Activated CD4-positive, alpha-beta T cell treated with anti-CD3 and anti-CD28 coated beads, Interleukin-2, amount 10 ng/mL, durations not matched to agents 7 days and 5 days (primary cell): ENCODE results near the gene AKIRIN2. TPM values are rescaled to one million over a fixed set of nuclear protein-coding genes. Genes with fewer than 3 reads are reported as not detected.

Experiments used
- CTCF ChIA-PET: fragments of 350-600 bp; sonication (Branson Sonifier 250); formaldehyde crosslinking; loops from one replicate; lab custom pipeline; 2021; ENCODE audit warnings: antibody characterized with exemption; lab: Charles Lee
- POLR2A ChIA-PET: fragments of 350-600 bp; sonication (Branson Sonifier 250); formaldehyde crosslinking; loops from one replicate; lab custom pipeline; 2021; ENCODE audit warnings: antibody characterized with exemption; lab: Charles Lee
- DNase-seq: peaks from one replicate; pipeline ENCODE4 v3.0.0-alpha.2; 2020
- H3K27ac Mint-ChIP-seq: one replicate; pipeline ENCODE4 v1.8.0; 2021; ENCODE audit warnings: mild to moderate bottlenecking, moderate library complexity, mixed read lengths
- H3K27me3 Mint-ChIP-seq: one replicate; pipeline ENCODE4 v1.8.0; 2021; ENCODE audit warnings: mixed read lengths
- H3K36me3 Mint-ChIP-seq: one replicate; pipeline ENCODE4 v1.8.0; 2021; ENCODE audit warnings: low read depth, mixed read lengths
- H3K4me1 Mint-ChIP-seq: one replicate; pipeline ENCODE4 v1.8.0; 2021; ENCODE audit warnings: mixed read lengths
- H3K4me3 Mint-ChIP-seq: one replicate; pipeline ENCODE4 v1.8.0; 2021; ENCODE audit warnings: mild to moderate bottlenecking, moderate library complexity, mixed read lengths
- H3K9me3 Mint-ChIP-seq: one replicate; pipeline ENCODE4 v1.8.0; 2021; ENCODE audit warnings: mixed read lengths
- total RNA-seq, 2 experiments: library from RNA; stranded (reverse); gene quantifications; one replicate each; pipeline ENCODE4 v1.2.3, GENCODE V29; 2021

AKIRIN2 gene
- 10 to 100 TPM; 42.1 to 42.5 TPM for total RNA-seq

- H3K9me3 Mint-ChIP-seq, result no peaks in the 10 kb centered on the region
- H3K27me3 Mint-ChIP-seq, result no peaks in the 10 kb centered on the region
- ChIA-PET POLR2A (interaction anchor here (0.6 to 1.2 kb wide), 3 partner anchors 27 to 293 kb away, joined by 3 to 4 read pairs (median 4); partner anchors contain the start of genes ORC3 and RARS2), CTCF (interaction anchor here (1.1 kb wide), 1 partner anchor 16 kb away, joined by 4 read pairs; no protein-coding TSS in a partner anchor)
- H3K4me3 Mint-ChIP-seq, result peak within 1 kb of the TSS; percentile 91
- DNase-seq, result peak; percentile 97
- H3K27ac Mint-ChIP-seq, result peak within 1 kb of the TSS; percentile 92
- peaks cover 23% of the 10 kb centered on the region for H3K36me3 Mint-ChIP-seq
- peaks cover 45% of the 10 kb centered on the region for H3K4me1 Mint-ChIP-seq
Measured at GRCh38 chr6:87701676-87702588, at the start of gene AKIRIN2. Gene AKIRIN2 (minus strand): TSS chr6:87702233. CDS start chr6:87701684, 549 bp downstream.

GRCh38 chr6:87747646-87748045, 45.6 kb upstream of the AKIRIN2 start:
- Mint-ChIP-seq H3K9me3 (peaks cover 3% of the 10 kb centered on the region), H3K4me3 (no peak overlapping the region), H3K27me3 (peaks cover 2% of the 10 kb centered on the region), H3K4me1 (peaks cover 7% of the 10 kb centered on the region), H3K27ac (no peak overlapping the region), H3K36me3 (peaks cover 3% of the 10 kb centered on the region)
- POLR2A ChIA-PET, result no interaction called here
- CTCF ChIA-PET, result no interaction called here
- no peak for DNase-seq

GRCh38 chr6:87745966-87746721, 44.1 kb upstream of the AKIRIN2 start:
- no peak for DNase-seq
- Mint-ChIP-seq H3K36me3 (peaks cover 15% of the 10 kb centered on the region), H3K4me1 (peaks cover 21% of the 10 kb centered on the region), H3K9me3 (peaks cover 14% of the 10 kb centered on the region), H3K27ac (no peak overlapping the region), H3K4me3 (no peak overlapping the region), H3K27me3 (peaks cover 2% of the 10 kb centered on the region)
- ChIA-PET POLR2A (no interaction called here), CTCF (no interaction called here)

GRCh38 chr6:87743454-87743853, 41.4 kb upstream of the AKIRIN2 start:
- no peak for DNase-seq
- Mint-ChIP-seq H3K4me3 (no peak overlapping the region), H3K27ac (no peak overlapping the region), H3K27me3 (peaks cover 2% of the 10 kb centered on the region), H3K4me1 (peaks cover 29% of the 10 kb centered on the region), H3K9me3 (peaks cover 15% of the 10 kb centered on the region), H3K36me3 (peaks cover 18% of the 10 kb centered on the region)
- CTCF ChIA-PET, result no interaction called here
- POLR2A ChIA-PET, result no interaction called here

GRCh38 chr6:87742106-87742505, 40.1 kb upstream of the AKIRIN2 start:
- POLR2A ChIA-PET, result no interaction called here
- Mint-ChIP-seq H3K4me3 (no peak overlapping the region), H3K27me3 (peaks cover 2% of the 10 kb centered on the region), H3K27ac (peak overlapping the region; percentile 93), H3K9me3 (peaks cover 15% of the 10 kb centered on the region), H3K4me1 (peaks cover 42% of the 10 kb centered on the region), H3K36me3 (peaks cover 18% of the 10 kb centered on the region)
- CTCF ChIA-PET, result interaction anchor here (0.6 to 1.7 kb wide), 2 partner anchors 12 to 271 kb away, joined by 3 to 6 read pairs; no protein-coding TSS in a partner anchor
- peak; percentile 76 for DNase-seq

- POLR2A ChIA-PET, result no interaction called here
Measured at GRCh38 chr6:87741001-87741650, 39.1 kb upstream of the AKIRIN2 start.

GRCh38 chr6:87738744-87739143, 36.7 kb upstream of the AKIRIN2 start:
- ChIA-PET POLR2A (no interaction called here), CTCF (interaction anchor here (1.3 to 1.6 kb wide), 2 partner anchors 9 to 12 kb away, joined by 3 to 6 read pairs; no protein-coding TSS in a partner anchor)
- Mint-ChIP-seq H3K4me3 (no peak overlapping the region), H3K27ac (peak overlapping the region; percentile 73), H3K27me3 (no peaks in the 10 kb centered on the region), H3K4me1 (peaks cover 46% of the 10 kb centered on the region), H3K36me3 (peaks cover 21% of the 10 kb centered on the region), H3K9me3 (peaks cover 22% of the 10 kb centered on the region)
- DNase-seq, result no peak

More at GRCh38 chr6:87741001-87741650, 39.1 kb upstream of the AKIRIN2 start:
- no peaks in the 10 kb centered on the region for H3K27me3 Mint-ChIP-seq
- CTCF ChIA-PET, result interaction anchor here (0.6 to 1.7 kb wide), 4 partner anchors 10 to 1699 kb away, joined by 3 to 6 read pairs (median 4); no protein-coding TSS in a partner anchor
- H3K4me3 Mint-ChIP-seq, result no peak overlapping the region
- peaks cover 18% of the 10 kb centered on the region for H3K36me3 Mint-ChIP-seq
- H3K9me3 Mint-ChIP-seq, result peaks cover 15% of the 10 kb centered on the region
- peaks cover 45% of the 10 kb centered on the region for H3K4me1 Mint-ChIP-seq
- DNase-seq, result no peak
- H3K27ac Mint-ChIP-seq, result no peak overlapping the region

GRCh38 chr6:87738000-87738399, 36.0 kb upstream of the AKIRIN2 start:
- CTCF ChIA-PET, result interaction anchor here (1.3 to 1.6 kb wide), 2 partner anchors 8 to 11 kb away, joined by 3 to 6 read pairs; no protein-coding TSS in a partner anchor
- no peak for DNase-seq
- Mint-ChIP-seq H3K27ac (peak overlapping the region; percentile 73), H3K9me3 (peaks cover 24% of the 10 kb centered on the region), H3K36me3 (peaks cover 21% of the 10 kb centered on the region), H3K4me1 (peaks cover 44% of the 10 kb centered on the region), H3K4me3 (no peak overlapping the region), H3K27me3 (no peaks in the 10 kb centered on the region)
- POLR2A ChIA-PET, result no interaction called here

- POLR2A ChIA-PET, result no interaction called here
- Mint-ChIP-seq H3K27me3 (no peaks in the 10 kb centered on the region), H3K27ac (no peak overlapping the region), H3K9me3 (peaks cover 15% of the 10 kb centered on the region), H3K36me3 (peaks cover 12% of the 10 kb centered on the region), H3K4me3 (no peak overlapping the region), H3K4me1 (peaks cover 41% of the 10 kb centered on the region)
- CTCF ChIA-PET, result no interaction called here
- no peak for DNase-seq
Measured at GRCh38 chr6:87736809-87737540, 34.9 kb upstream of the AKIRIN2 start.

- POLR2A ChIA-PET, result interaction anchor here (0.7 kb wide), 1 partner anchor 1468 kb away, joined by 9 read pairs; no protein-coding TSS in a partner anchor
- H3K4me3 Mint-ChIP-seq, result no peak overlapping the region
- H3K36me3 Mint-ChIP-seq, result peaks cover 6% of the 10 kb centered on the region
- peak overlapping the region; percentile 83 for H3K27ac Mint-ChIP-seq
- H3K4me1 Mint-ChIP-seq, result peaks cover 18% of the 10 kb centered on the region
- peaks cover 9% of the 10 kb centered on the region for H3K9me3 Mint-ChIP-seq
- DNase-seq, result peak; percentile 37
- peaks cover 4% of the 10 kb centered on the region for H3K27me3 Mint-ChIP-seq
- CTCF ChIA-PET, result interaction anchor here (0.6 to 1.1 kb wide), 5 partner anchors 9 to 1008 kb away, joined by 3 to 4 read pairs (median 3); no protein-coding TSS in a partner anchor
Measured at GRCh38 chr6:87731818-87732661, 30.0 kb upstream of the AKIRIN2 start.

- peaks cover 6% of the 10 kb centered on the region for H3K36me3 Mint-ChIP-seq
- H3K4me3 Mint-ChIP-seq, result no peak overlapping the region
- no peak overlapping the region for H3K27ac Mint-ChIP-seq
- DNase-seq, result no peak
- peaks cover 9% of the 10 kb centered on the region for H3K9me3 Mint-ChIP-seq
- H3K4me1 Mint-ChIP-seq, result peaks cover 16% of the 10 kb centered on the region
- peaks cover 4% of the 10 kb centered on the region for H3K27me3 Mint-ChIP-seq
- POLR2A ChIA-PET, result no interaction called here
- CTCF ChIA-PET, result interaction anchor here (0.6 to 1.1 kb wide), 2 partner anchors 10 to 1009 kb away, joined by 3 read pairs; no protein-coding TSS in a partner anchor
Measured at GRCh38 chr6:87731080-87731479, 29.0 kb upstream of the AKIRIN2 start.
